ENCODE results near the gene ITPR1.

The ITPR1 gene

DNA sequence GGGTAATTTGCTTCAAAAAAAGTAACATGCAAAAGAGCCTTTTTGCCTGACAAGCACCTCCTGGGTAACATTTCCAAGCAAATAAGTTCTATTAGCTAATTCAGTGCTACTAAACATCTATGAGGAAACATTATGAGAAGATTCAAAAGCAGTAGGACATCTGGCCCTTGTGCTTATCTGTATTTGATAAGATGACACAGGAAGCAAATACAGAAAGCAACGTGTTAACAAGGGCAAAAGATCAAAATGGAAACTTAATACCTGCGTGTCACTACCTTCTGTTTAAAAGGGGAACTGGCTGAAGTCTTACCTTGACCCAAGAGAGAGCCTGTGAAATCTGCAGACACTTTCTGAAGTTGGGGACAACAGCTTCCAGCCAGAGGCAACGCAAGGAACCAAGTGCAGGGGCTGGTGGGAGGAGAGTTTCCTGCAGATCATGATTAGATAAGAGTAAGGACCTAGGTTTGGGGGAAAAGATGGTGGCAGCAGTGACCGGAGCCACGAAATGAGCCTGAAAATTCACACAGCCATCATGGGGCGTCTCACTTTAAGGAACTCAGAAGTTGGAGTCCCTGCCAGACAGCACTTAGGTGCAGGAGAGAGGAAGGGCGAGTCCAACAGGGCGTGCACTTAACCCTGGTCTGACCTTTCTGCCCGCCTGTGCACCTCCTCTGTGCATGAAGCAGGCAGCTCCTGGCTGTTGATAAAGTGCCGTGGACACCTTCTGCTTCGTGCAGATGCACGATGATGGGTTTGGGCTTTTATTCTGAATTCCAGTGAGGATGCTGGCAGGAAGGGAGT is 332.5 kb downstream of the ITPR1 start:
- no peak for DNase-seq (ENCODE audit: low read depth in 2 of 2)

DNA sequence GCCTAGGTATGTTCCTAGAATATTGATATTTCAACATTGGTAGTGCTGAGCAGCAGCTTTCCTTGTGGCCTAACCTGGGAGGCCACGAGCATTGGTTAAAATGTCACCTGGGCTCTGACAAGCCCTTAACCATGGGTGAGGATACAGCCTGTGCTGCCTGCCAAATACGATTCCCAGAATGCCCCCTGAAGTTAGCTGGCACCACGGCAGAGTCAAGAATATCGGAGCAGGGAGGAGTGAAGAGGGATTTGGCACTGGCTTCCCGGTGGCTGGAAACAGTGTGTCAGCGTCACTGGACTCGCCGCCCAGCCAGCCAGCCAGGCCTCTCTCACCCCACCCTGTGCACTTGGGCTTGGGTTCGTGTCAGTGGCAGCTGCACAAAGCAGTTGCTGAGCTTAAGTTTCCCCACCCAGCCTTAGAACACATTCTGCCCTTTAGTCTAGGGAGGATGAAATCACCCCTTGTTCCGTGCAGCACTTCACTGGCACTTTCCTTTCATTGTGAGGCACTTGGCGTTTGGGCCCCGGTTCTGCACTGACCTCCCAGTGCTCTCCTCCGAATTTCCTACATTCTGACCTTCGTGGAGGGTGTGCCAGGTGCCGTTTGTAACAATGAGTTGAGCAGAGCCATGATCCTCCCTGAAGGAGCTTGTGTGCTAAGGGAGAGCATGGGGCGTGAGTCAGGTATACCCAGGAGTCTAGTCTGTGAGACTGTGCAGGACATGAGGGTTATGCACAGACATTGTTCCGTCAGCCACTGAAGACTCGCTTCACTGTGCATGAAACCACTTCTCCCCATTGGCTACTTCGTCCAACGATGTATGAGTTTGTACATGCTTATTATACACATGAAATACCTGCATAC is 333.3 kb downstream of the ITPR1 start:
- no peak for DNase-seq (ENCODE audit: low read depth in 2 of 2)

DNA sequence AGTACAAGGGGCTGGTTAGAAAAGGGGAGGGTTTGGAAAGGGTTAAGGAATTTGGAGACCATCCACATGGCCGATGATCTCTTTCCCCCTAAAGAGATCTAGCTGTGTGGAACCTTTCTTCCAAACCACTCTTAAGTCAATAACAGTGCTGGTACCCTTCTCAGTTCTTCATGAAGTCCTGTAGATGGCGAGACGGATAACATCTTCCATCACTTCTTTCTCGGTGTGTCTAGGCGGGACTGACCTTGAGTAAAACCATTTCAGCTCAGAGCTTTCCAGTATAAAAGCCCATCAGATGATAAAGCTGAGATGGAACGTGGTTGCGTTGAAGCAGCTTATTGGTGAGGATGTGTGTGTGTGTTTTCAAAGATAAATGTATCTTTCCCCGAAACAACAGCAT is 334.6 kb downstream of the ITPR1 start:
- no peak for DNase-seq (ENCODE audit: low read depth in 2 of 2)

DNA sequence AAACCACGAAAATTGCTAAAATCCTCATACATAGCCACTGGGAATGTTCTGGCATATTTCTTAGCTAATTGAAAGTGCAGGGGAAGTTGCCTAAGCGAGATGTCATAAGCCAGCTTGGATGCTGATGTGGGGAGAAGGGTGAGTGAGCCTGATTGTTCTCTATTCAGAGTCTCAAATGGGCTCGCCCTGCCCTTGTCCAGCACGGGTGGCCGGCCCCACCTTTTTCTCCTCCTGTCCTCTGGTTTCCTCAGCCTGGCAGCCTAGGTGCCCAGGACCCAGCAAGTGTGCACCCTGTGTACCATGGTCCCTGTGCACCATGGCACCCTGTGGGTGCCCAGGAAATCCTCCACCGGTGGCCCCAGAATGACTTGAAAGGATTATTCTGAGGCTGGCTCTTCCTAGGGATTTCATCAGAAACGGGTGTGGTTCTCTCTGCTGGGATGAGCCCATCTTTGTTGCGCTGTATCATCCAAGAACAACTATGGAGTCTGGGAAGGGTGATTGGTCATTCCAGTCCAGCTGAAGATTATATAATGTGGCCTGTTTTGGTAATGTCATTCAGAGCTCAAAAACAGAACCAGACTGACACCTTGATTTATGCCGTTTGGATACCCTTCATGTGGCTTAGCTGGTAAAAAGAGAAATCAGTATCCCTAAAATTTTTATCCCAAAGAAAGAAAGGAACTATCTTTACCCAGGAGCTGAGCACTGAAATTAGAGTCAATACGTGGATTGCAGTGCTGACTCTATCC is 335.3 kb downstream of the ITPR1 start:
- no peak for DNase-seq (ENCODE audit: low read depth in 2 of 2)

DNA sequence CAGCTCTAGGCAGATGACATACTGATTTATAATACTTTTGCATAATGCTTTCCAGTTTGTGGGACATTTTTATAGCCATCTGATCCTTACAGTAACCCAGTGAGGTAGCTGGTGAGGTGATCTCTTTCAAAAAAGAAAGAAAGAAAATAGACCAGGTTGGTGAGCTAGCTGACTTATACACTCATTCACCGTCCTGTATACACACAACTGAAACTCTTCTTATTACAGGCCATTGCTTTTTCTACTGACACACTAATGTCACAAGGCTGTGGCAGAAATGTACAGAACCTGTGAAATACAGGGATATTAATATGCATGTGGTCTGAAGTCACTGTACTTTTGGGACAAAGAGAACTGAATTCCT is 335.9 kb downstream of the ITPR1 start:
- no peak for DNase-seq (ENCODE audit: low read depth in 2 of 2)

DNA sequence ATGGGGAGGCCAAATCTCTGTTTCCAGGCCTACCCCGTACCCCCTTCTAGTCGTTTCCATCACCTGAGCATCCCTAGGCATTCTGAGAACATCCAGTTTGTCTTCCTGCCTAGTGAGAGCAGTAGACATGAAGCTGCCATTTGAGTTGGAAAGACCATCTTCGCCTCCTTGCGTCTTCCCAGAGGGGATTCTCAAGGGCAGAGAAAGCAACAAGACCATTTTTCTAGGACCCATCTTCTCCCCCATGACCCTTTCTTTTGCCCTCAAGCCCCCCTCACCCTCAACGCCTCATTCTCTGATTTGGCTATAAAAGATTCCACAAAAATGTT is 337.4 kb downstream of the ITPR1 start:
- DNase-seq (ENCODE audit: low read depth in 2 of 2), result no peak

DNA sequence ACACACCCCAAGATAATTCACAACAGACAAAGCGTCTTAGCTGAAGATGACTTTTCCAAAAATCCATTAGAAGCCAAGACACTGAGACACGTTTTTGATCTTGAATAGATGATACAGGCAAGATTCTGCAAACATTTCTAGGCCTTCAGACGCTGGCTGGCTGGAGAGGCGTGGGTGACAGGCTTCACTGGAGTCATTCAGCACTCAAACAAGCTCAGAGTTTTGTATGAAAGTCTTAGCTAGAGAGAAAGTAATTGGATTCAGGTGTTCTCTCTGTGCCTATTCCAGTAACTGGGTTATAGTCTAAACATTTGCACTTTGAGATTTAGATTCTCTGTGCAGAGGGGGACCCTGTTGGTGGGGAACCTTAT is 338.4 kb downstream of the ITPR1 start:
- no peak for DNase-seq (ENCODE audit: low read depth in 2 of 2)

DNA sequence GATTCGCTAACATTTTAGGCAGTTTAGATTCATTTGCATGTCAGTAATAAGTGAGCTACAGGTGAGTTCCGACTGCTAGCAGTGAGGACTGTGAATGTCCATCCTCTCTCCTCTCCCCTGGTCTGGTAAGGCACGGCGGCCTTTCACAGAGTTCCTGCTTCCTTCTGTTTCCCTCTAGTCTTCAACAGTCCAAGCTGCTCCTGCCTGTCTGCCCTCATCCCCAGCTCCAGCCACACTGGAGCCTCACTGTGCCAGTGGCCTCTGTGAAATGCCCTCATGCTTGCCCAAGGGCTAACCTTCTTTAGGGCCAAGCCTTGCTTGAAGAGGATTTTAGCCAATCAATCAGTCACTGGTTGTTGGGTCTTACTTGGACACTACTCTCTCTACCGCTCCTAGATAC is 340.3 kb downstream of the ITPR1 start:
- DNase-seq (ENCODE audit: low read depth in 2 of 2), result no peak

DNA sequence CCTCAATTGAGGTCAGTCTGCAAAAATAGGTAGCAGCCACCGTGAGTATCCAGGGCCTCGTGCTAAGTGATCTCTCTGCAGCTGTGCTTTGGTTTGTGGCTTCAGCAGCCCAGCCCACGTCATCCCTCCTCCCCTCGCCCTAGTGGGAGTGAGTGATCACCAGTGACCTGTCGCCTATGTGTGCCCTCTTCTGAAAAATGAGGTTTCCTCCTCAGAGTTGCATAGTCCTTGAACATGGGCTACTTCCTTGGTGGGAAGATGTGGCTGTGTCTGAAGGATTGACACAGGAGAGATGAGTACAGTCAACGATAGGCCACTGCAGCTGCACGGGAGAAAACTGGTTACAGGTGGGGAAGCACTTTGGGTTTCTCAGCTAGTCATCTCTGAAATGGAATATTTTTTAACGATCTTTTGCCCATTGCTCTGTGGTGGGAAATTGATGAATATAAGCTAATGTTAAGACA is 341.3 kb downstream of the ITPR1 start:
- peak; percentile 67 to 72 for DNase-seq (ENCODE audit: low read depth in 2 of 2)

DNA sequence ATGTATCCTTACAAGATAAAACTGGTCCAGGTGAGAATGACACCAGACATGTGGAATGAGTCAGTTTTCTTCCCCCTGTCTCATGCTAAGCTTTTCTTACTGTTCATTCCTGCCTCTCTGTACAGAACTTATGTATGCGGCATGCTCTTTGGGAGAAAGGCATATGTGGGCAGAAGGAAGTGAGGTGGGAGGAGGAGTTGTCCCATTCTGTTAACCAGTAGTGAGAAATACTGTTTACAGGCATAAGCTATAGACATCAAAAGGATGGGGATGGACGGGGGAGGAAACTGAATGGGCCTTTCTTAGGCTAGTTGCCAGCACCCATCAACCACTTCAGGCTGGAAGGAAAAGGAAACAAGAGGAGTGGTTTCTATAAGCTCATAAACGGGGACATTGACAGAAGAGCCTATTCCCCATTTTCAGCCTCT is 342.5 kb downstream of the ITPR1 start:
- no peak for DNase-seq (ENCODE audit: low read depth in 2 of 2)

DNA sequence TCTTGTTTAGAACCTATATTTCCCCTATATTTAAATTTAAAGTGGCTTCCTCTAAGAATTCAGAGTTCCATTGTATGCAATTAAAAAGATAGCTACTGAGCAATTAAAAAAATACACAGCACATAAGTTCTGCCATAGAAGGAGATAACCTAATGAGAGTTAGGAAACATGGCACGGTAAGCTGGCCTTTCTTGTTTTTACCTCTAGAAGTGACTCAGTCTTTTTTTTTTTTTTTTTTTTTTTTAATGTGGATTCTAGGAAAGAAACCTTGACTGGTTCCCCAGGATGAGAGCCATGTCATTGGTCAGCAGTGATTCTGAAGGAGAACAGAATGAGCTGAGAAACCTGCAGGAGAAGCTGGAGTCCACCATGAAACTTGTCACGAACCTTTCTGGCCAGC is 343.4 kb downstream of the ITPR1 start:
- DNase-seq (ENCODE audit: low read depth in 2 of 2), result no peak

DNA sequence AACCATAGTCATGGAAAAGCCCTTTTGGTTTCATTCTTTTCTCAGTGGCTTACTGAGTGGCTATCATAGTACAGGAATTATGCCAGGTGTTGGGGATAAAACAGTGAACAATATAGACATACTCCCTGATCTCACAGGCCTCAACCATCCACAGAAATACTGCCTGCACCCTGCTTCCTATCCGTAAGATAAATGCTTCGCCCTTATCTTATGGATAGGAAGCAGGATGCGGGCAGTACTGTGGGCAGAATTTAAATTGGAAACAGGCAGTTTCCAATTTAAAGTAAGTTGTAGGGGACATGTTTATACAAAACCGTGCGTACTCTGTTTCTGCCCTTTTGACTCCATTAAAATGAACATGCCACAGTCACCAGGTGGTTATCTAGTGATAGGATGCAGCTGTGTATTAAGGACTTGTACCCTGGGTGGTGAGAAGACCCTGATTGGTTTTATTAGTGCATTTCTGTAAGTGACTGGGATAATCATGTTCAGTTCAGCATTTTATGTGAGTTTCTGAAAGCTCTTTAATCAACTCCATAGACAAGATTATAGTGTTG is 344.3 kb downstream of the ITPR1 start:
- DNase-seq (ENCODE audit: low read depth in 2 of 2), result no peak

DNA sequence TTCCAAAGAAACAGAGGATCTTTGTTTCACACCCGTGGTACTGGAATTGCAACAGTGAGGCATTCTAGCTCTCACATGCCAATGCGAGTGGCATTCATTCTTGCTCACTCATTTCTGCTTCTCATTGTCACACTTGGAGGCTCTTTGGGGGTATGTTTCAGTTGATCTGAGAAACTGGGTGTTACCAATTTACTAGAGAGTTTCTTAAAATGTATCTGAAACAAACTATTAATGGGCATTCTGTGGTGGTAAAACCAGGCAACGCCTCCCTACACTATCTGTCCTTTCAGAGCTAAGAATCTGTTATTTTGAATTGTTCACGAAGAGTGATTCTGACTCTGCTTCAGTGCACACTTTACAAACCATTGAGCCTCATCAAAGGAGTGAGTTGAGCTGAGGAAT is 345.5 kb downstream of the ITPR1 start:
- no peak for DNase-seq (ENCODE audit: low read depth in 2 of 2)

DNA sequence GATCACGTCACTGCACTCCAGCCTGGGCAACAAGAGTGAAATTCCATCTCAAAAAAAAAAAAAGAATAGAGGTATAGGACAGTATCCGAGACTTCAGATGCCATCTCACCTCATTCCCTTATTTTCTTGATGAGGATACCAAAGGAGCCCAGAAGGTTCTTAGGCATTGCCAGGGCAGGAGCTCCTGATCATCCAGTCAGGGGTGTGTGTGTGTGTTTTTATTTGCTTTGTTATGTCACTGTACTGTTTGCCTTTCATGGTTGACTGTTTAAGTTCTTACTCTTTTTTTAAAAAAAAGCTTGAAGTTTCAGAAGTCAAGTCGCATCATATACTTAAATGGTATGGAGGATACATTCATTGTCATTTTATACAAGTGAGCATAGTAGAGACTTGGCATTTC is 346.1 kb downstream of the ITPR1 start:
- no peak for DNase-seq (ENCODE audit: low read depth in 2 of 2)

DNA sequence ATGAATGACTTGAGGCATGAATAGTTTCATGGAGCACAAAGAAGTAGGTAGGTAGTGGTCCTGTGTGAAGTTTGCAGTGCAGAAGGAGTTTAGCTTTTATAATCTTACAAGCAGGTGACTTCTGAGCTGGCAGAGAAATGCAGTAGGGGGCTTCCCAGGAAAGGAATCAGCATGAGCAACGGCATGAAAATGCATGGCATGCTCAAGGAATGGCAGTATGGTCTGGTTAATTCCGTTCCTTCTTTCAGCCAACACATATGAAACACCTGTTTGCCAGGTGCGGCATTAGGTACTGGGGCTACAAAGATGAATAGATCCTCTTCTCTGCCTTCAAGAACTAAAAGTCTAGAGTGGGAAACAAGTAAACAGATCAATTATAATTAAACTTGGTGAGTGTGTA is 348.1 kb downstream of the ITPR1 start:
- DNase-seq (ENCODE audit: low read depth in 2 of 2), result no peak

DNA sequence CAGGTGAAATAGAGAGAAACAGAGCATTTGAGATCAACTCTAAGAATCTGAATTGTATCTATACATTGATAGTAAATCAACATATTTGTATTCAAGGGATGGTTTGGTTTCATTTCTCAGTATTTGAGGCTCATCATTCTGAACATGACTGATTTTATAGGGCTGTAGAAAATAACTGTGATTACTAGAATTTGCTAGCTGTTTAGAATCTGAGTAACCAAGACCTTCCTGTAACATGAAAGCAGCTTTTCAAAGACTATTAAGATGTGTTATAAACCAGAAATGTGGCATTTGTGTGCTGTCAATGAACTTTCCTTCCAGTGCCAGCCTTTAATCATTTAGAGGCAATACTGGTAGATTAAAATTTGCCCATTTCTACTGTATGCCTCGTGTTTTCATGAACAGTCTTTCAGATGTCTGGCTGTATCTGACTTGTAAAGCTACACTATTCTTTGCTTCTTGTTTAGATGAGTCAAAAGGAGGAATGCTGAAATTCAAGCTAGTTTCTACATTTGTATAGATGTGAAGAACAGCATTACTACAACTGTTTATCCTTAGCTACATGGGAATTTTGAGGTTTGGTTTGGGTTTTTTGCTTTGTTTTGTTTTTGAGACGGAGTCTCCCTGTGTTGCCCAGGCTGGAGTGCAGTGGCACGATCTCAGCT is 348.8 kb downstream of the ITPR1 start:
- DNase-seq (ENCODE audit: low read depth in 2 of 2), result no peak

DNA sequence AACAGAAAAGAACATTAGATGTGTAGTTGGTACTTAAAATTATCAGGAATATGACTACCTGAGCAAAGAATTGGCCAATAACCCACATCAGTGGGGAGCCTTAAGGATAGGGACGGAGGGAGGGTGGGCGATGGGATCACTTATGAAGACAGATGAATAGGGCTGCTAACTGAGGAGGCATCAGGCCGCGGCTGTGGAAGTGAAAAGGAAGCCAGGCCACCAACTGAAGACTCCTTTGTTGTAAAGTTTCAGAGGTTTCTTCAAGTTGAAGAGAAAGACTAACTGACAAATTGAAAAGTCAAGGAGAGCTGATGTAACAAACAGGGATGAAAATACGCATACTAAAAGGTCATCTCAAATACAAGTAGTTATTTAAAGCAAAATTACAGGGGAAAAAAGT is 350.5 kb downstream of the ITPR1 start:
- DNase-seq (ENCODE audit: low read depth in 2 of 2), result no peak

DNA sequence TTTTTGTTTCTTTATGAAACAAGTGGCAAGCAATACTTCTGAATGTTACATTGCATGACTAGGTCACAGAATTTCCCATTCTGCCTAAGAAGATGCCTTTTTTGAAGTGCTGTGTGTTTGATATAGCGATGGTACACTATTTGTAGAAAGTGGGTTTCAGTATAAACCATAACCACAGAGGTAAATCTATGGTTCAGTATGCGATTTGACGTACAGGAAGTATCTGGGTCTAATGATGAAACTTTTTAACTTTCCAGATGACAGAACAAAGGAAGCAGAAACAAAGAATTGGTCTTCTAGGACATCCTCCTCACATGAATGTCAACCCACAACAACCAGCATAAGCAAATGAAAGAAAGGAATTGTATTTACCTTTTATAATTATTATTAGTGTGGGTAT is 352.7 kb downstream of the ITPR1 start:
- DNase-seq (ENCODE audit: low read depth in 2 of 2), result no peak

DNA sequence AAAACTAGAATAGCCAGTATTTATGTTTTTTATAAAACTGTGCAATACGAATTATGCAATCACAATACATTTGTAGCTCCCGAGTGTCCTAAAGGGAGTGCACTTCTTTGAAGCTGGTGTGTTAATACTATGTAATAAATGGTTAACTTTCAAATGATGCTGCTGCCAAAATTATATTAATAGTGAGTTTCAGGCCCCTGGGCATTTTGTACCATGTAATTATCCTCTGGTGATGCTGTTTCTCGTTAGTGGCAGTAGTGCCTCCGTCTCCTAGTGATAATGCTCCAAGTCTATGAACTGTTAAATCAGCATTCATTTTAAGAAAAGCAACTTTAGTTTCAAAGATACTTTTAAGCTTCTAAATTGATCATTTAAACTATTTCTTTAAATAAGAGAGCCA is 353.4 kb downstream of the ITPR1 start:
- DNase-seq (ENCODE audit: low read depth in 2 of 2), result no peak

DNA sequence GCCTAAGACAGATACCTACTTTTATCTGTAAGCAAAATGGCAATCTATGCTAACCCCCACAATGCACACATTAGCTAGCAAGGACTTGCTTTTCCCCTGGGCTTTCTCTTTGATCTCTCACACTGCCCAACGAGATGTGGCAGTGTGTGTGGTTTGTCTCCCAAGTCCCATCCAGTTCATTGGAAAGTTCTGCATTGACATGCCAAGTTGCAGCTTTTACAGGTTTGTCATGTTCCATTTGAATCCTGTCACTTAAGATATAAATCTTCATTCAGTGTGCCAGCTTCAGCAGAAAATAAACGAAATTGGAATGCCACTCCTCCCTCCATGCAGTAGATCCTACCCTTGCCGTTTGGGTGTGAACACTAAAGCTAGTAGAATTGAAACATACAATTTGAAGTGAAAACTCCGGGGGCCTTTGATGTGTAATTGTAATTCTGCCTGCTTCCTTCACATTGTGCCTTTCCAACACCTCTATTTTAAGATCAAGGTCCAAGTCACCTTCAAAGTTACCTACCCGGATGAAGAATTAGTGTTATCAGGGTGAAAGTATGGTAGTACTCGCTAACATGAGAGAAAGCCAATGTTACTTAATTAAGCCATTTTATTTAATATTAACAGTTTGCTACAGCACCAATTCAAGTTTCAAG is 355.2 kb downstream of the ITPR1 start:
- no peak for DNase-seq (ENCODE audit: low read depth in 2 of 2)

DNA sequence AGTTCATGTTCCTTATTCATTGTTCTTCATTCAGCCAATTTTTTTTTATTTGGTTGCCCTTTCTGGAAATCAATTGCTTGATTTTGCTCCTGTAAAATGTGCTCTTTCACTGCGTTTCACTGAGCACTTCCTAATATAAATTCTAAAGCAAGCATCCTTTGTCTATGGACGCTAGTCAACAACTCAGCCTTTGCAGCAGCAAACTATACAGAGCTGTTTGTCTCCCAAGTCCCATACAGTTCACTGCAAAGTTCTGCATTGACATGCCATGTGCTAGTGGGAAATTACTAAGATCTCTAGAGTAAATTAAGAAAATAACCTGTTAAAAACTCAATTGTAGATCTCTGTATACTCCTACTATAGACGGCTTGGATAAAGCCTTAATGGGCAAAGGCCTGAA is 356.0 kb downstream of the ITPR1 start:
- DNase-seq (ENCODE audit: low read depth in 2 of 2), result no peak
